ENCODE measurements around the gene IFT20.
"Not testable (repeated sequence)": the region's sequence is repeated elsewhere in the genome, so short reads cannot be mapped to it uniquely, and the experiment has no call there.

IFT20 gene

DNA sequence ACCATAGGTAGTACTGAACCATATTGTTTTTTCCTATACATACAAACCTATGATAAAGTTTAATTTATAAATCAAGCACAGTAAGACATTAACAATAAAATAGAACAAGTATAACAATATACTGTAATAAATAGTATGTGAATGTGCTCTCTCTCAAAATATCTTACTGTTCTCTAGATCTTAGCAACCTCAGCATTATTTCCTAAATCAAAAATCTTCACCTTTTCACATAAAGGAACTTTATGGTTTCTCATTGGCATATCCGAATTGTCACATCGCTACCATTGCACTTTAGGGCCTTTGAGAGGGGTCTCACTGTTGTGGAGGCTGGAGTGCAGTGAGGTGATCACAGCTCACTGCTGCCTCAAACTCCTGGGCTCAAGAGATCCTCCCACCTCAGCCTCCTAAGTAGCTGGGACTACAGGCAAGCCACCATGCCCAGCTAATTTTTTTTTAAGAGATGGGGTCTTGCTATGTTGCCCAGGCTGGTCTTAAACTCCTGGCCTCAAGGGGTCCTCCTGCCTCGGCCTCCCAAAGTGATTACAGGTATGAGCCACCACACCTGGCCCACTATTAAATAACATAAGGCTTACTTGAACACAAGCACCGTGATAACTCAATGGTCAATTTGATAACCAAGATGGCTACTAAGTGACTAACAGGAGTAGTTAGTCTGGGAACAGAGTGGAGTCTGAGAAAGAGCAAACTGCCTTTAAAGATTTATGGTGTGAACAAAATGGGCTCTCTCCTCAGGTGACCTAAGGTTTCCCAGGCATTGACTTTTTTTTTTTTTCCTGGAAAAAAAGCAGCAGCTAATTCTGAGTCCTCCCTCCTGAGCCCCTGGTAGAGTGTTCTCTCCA lies 19.2 kb downstream of the IFT20 start:
- DNase-seq (ENCODE audit: low read depth, low spot score), result no peak

DNA sequence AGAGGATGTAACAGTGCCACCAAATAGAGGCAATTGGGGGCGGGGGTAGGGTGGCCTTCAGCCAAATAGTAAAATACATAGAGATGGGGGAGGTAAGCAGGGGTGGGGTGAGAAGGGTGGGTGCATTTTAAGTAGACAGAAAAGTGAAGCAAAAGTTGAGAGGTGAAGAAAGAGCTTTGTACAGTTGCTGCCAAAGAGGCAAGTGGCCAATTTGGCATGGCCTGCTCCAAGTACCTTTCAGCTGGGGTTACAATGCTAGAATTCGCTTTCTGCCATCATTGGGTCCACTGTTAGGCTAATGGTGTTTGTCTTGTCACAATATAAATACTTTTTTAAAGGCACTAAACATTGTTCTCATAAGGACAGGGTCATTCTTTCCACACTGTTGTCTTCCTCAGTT lies 21.4 kb downstream of the IFT20 start:
- no peak for DNase-seq (ENCODE audit: low read depth, low spot score)

DNA sequence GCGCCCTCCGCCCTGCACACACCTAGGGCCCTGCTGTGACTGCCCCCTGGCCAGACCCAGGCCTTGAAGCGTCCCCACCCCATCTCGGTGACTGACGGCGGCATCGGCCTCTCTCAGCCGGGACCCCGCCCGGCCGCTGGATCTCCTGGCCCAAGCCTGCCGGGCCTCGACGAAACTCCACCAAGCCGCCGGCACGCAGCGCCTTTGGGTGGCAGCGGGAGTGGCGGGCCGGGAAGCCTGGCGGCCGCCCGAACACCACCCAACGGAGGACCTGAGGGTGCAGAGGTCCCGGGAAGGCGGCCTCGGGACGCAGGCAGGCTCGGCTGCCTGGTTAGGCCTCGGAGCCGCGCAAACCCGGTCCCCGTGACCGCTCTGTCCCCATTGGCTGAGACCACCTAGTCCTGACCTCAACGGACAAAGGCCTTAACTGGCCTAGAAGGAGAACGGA lies 28.3 kb downstream of the IFT20 start:
- DNase-seq (ENCODE audit: low read depth, low spot score), result peak; percentile 58

DNA sequence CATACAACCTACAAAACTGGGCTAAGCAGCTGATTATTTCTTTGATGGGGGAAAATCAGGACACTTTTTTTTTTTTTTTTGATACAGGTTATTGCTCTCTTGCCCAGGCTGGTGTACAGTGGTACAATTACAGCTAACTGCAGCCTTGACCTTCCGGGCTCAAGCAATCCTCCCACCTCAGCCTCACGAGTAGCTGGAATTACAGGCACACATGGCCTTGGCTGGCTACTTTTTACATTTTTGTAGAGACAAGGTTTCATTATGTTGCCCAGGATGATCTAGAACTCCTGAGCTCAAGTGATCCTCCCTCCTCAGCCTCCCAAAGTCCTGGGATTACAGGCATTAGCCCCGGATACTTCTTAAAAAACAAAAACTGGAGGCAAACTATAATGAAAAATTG lies 36.8 kb downstream of the IFT20 start:
- DNase-seq (ENCODE audit: low read depth, low spot score), result no peak

DNA sequence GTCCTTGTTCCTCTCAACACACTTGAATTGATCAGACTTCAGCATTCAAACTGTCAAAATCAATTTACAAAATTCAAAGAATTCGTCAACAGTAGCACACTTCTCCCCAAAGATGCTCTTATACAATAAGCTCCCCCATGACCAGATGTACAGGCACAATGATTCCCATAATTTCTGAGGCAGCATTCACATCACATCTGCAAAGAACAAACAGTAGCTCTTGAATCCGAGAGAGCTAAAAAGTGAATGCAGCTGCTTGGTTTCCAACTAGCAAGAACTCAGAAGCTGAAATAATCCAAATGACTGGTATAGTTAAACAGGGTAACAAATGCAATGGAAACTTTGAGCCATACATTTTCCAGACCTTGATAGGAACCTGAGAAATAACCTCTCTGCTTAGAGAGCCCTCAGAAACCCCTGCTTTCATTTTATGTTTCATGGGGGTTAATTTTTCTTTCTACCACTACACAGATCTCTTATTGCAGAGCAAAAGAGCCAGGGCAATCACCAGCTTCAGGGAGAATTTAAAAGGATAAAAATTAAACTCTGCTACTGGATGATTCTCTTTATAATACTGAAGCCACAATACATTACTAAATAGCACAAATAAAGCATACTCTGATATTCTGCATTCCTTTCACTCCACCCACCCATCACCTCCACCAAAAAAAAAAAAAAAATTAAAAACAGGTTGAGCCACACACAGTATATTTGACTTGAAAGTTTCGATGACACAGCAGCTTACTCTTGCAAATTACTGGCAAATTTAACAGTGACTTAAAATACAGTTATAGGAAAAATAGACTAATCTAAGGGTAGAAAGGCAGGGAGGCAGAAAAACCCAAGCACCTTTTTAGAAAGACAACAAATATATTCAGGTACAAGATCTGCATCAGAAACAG lies 39.3 kb downstream of the IFT20 start:
- DNase-seq (ENCODE audit: low read depth, low spot score), result no peak

DNA sequence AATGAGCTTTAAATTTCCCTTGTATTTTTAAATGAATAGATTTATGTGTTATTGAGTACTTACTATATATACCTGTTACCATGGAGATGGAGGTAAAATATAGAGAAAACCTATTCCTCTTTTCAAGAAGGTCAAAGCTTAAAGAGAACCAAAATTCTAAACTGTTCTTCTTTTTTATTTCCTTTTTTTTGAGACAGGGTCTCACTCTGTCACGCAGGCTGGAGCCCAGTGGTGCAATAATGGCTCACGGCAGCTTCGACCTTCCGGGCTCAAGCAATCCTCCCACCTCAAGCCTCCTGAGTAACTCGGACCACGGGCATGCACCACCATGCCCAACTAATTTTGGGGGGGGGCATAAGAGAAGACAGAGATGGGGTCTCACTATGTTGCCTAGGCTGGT lies 41.3 kb downstream of the IFT20 start:
- DNase-seq (ENCODE audit: low read depth, low spot score), result no peak

DNA sequence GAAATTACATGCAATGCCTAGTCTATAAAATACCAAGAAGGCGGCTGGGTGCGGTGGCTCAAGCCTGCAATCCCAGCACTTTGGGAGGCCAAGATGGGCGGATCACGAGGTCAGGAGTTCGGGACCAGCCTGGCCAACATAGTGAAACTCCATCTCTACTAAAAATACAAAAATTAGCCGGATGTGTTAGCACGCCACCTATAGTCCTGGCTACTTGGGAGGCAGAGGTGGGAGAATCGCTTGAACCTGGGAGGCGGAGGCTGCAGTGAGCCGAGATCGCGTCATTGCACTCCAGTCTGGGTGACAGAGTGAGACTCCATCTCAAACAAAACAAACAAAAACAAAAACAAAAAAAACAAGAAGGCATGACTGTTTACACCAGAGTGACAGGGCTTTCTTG lies 42.4 kb downstream of the IFT20 start:
- DNase-seq (ENCODE audit: low read depth, low spot score), result not testable (repeated sequence)

DNA sequence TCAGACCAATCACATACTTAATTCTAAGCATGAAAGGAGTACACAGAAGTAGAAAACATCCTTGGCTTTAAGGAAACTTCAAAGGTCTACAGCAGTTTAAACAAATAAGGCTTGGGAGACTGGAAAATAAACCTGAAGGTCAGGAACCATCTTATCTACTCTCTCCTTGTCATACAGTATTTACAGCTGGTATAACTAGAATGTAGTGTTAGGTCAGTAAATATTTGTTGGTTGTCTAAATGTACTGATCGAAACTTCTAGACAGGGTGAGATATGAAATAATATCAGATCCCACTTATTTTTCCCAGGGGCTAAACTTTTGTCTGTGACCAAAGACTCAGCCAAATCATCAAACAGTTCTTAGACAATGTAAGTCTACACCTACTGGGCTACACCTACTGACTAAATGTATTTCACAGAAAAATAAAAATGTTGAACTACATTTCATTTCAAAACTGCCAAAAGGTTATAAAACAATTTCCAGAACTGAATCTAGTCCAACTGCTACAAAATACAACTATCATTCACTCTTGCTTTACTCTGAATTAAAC lies 43.4 kb downstream of the IFT20 start:
- DNase-seq (ENCODE audit: low read depth, low spot score), result no peak

DNA sequence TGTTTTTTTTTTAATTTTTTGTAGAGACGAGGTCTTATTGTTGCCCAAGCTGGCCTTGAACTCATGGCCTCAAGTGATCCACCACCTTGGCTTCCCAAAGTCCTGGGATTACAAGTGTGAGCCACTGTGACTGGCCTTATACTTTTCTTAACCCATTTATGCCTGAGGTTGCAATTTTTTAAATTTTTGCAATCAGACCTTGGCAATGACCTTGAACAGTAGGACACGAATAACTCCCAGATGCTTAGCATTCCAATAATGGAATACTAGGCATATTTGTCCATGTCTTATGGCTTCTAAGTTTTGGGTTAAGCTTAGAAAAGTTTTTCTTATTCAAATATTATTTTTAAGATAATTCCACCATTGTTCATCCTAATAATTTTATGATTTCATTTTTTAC lies 44.6 kb downstream of the IFT20 start:
- DNase-seq (ENCODE audit: low read depth, low spot score), result no peak

DNA sequence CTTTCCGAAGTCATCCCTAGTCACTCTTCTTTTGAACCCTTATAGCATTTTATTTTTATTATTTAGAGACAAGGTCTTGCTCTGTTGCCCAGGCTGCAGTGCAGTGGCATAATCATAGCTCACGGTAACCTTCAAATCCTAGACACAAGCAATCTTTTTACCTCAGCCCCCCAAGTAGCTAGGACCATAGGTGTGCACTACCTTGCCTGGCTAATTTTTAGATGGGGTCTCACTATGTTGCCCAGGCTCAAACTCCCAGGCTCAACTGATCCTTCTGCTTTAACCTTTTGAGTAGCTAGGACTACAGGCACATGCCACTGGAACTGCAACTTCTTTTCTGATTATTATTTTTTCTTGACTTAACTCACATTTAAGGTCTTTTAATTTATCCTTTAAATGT lies 49.3 kb downstream of the IFT20 start:
- DNase-seq (ENCODE audit: low read depth, low spot score), result no peak

DNA sequence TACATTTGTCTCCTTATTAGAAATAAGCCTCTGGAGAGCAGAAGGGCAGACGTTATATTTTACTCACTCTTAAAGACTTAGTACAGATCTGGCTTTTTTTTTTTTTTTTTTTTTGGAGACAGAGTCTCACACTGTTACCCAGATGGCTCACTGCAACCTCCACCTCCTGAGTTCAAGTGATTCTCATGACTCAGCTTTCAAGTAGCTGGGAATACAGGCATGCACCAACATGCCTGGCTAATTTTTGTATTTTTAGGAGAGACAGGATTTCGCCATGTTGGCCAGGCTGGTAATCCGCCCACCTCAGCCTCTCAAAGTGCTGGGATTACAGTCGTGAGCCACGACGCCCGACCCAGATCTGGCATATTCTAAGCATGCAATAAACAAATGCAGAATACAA lies 52.7 kb downstream of the IFT20 start:
- DNase-seq (ENCODE audit: low read depth, low spot score), result peak; percentile 18

DNA sequence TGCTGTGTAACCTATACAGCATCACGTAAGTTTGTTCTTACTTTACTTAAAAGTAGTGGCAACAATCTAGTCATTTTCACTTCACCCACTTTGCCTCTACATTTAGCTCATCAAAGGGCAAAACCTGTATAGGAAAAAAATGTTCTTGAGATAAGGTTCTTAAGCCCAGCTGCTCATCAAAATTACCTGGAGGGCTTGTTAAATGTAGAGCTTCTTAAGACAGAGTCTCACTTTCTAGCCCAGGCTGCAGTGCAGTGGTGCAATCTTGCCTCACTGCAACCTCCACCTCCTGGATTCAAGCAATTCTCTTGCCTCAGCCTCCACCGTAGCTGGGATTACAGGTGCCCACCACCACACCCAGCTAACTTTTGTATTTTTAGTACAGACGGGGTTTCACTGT lies 54.4 kb downstream of the IFT20 start:
- no peak for DNase-seq (ENCODE audit: low read depth, low spot score)

DNA sequence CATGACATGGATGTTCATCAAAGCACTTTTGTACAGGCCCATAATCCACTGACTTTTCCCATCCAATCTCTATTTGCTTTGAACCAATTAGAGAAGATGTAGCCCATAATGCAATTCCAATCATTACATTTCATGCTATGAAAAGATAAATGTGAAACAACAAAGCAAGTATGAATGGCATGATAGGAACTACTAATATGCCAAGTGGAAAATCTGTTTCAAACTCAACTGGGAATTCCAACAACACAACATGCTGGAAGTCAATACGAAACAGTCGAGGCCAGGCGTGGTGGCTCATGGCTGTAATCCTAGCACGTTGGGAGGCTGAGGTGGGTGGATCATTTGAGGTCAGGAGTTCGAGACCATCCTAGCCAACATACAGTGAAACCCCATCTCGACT lies 55.9 kb downstream of the IFT20 start:
- DNase-seq (ENCODE audit: low read depth, low spot score), result no peak
